ENCODE results near the gene SCGB1D2.
A peak's percentile ranks its signal among the peaks of the same experiment; 100 is the strongest.
"Not testable (repeated sequence)": the region's sequence is repeated elsewhere in the genome, so short reads cannot be mapped to it uniquely, and the experiment has no call there.

SCGB1D2 gene, protein sequence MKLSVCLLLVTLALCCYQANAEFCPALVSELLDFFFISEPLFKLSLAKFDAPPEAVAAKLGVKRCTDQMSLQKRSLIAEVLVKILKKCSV

DNA sequence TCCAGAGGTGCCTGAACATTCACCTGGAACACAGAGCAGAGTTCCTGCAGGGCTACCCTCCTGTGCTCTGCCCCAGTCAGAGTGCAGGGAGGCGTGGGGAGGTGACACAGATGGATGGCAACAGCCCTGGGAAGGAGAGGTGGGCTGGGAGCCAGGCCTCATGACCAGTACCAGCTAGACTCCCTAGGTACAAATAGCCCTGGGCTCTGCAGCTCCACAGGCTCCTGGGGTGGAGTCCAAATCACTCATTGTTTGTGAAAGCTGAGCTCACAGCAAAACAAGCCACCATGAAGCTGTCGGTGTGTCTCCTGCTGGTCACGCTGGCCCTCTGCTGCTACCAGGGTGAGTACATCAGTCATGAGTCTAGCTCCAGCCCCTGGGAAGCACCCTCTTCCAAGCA, at the start of gene SCGB1D2:
SCGB1D2 (plus strand) TSS at position 219 of the 400 bp plus-strand sequence; CDS start at position 288, 69 bp downstream.
- DNase-seq (ENCODE audit: low spot score), result peak; percentile 6

DNA sequence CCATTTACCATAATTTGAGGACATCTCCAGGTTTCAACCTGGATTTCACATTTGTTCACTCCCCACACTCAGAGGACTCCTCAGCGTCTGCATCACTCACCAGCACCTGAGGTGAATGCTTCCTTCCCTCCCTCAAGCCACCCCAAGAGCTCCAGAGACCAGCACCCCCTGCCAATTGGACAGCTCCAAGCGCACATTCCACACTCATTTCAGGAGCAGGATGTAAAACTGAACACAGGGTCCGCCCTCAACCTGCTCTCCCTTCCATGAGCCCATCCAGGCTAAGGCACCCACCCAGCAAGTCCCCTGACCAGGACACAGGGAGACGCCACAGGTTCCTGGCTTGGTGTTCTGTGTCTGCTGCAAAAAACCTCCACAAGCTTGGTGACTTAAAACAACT, 48.1 kb upstream of the SCGB1D2 start:
- no peak for DNase-seq (ENCODE audit: low spot score)

DNA sequence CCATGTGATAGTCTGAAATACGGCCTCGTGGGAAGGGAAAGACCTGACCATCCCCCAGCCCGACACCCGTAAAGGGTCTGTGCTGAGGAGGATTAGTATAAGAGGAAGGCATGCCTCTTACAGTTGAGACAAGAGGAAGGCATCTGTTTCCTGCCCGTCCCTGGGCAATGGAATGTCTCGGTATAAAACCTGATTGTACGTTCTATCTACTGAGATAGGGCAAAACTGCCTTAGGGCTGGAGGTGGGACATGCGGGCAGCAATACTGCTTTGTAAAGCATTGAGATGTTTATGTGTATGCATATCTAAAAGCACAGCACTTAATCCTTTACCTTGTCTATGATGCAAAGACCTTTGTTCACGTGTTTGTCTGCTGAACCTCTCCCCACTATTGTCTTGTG, 47.0 kb upstream of the SCGB1D2 start:
- not testable (repeated sequence) for DNase-seq (ENCODE audit: low spot score)

DNA sequence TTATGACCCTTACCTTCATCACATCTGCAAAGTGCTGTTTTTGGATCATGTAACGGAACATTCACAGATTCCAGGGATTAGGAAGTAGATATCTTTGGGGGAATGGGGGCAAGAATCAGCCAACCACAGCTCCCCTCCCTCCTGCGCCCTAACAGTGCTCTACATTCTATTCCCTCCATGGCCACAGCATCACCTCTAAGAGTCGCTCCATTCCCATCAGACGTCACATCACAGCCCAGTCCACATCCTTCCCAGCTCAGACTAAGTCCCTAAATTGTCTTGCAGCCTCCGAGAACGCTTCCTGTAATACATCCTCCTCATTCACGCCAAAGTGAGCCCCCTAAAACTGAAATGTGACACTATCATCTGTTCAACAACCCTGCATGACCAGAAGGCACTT, 46.1 kb upstream of the SCGB1D2 start:
- no peak for DNase-seq (ENCODE audit: low spot score)

DNA sequence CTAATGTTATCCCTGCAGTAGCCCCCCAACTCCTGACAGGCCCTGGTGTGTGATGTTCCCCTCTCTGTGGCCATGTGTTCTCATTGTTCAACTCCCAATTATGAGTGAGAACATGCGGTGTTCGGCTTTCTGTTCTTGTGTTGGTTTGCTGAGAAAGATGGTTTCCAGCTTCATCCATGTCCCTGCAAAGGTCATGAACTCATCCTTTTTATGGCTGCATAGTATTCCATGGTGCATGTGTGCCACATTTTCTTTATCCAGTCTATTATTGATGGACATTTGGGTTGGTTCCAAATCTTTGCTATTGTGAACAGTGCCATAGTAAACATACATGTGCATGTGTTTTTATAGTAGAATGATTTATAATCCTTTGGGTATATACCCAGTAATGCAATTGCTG, 44.6 kb upstream of the SCGB1D2 start:
- DNase-seq (ENCODE audit: low spot score), result not testable (repeated sequence)

DNA sequence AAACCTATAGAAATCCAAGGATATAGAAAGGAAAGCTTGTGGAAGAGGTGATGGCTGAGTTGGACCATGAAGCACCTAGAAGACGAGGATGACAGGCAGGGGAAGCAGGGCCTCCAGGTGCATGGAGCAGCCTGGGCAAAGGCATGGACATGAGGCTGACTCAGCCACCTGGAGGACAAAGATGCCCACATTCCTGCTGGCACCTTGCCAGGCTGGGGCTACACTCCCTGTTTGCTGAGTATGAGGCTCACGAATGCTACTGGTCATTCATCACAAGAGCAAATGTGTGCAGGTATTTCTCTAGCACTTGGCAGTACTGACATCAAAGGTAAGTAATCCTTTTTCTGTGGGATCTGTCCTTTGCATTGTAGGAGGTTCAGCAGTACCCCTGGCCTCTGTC, 40.7 kb upstream of the SCGB1D2 start:
- DNase-seq (ENCODE audit: low spot score), result no peak

DNA sequence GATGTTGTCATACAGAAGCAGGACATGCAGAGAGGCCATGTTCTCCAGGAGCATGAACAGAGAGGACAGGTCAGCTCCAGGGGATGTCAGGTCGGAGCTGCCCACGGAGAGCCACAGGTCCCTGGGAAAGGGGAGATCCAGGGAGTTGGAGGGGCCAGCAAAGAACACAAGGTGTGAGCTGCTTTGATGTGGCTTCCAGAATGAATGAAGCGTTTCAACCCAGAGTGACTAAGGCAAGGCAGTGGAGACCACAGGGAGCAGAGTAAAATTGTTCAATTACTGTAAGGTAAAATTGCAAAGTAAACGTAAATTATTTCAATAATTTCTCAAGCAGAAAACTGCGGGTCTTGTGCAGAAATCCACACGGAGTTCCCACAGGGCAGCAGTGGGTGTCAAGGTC, 39.1 kb upstream of the SCGB1D2 start:
- no peak for DNase-seq (ENCODE audit: low spot score)

DNA sequence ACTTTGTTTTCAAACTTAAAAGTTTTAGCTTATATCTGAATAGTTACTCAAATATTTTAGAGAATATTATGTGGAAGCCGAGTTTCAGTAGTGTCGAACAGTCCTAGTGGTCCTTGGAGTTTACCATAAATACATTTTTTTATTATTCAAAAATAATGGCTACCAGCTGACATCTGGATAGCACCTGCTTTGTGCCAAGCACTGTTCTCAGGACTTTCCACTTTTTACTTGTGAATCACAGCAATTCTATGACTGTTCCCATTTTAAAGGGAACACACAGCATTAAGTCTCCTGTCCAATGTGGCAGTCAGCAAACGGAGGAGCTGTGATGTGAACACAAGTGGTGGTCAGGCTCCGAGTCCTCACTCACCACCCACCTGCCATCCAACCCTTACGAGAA, 37.6 kb upstream of the SCGB1D2 start:
- no peak for DNase-seq (ENCODE audit: low spot score)

DNA sequence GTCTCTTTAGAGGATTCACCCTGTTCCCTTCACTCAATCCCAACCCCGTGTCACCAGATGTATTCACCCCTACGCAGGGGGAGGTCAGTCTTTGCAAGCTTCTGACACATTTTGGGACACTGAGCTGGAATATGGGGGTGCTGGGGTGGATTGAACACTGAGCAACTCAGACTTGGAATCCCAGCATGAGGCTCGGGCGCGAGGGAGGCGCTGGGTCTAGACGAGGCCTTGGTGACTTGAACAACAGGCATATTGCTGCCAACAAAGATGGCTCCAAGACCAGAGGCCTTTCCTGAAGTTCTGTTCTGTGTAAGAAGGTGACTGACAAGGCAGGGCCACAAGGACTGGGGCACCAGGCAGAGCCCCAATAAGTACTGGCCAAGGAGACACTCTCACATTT, 36.6 kb upstream of the SCGB1D2 start:
- DNase-seq (ENCODE audit: low spot score), result no peak

DNA sequence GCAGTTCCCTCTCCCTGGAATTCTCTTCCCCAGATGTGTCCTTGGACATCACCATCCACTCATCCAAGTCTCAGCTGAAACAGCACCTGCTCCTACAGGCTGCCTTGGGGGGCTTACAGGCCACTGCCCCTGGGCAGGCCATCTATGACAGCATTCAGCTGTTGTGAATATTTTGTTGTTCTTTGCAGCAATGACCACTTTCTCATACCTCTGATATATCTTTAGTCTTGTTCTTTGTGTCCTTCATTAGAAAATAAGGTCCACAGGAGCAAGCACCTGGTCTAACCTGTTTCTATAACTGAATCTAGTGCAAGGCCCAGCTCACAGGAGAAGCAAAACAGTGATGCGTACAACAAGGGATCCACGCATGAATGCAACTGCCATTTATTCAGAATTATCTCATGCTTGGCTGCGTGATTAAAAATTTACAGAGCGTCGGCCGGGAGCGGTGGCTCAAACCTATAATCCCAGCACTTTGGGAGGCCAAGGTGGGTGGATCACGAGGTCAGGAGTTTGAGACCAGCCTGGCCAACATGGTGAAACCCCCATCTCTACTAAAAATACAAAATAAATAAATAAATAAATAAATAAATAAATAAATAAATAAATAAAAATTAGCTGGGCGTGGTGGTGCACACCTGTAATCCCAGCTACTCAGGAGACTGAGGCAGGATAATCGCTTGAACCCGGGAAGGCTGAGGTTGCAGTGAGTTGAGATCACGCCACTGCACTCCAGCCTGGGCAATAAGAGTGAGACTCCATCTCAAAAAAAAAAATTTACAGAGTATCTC, 35.6 kb upstream of the SCGB1D2 start:
- DNase-seq (ENCODE audit: low spot score), result not testable (repeated sequence)

DNA sequence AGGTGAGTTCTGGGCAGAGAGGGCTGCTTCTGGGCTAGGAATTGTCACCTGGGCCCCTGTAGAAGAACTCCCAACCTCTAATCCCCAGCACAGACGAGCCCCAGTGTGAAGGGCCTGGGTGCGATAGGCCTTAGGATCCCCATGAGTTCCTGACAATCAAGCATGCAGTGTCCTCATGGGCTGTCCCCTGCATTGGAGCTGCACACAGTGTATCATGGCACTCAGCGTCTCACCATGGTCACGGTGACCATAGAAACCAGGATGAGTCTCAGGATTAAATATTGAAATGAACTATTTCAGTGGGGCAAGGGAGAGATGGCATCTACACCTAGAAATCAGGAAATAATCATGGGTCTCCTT, 33.3 kb upstream of the SCGB1D2 start:
- DNase-seq (ENCODE audit: low spot score), result no peak

DNA sequence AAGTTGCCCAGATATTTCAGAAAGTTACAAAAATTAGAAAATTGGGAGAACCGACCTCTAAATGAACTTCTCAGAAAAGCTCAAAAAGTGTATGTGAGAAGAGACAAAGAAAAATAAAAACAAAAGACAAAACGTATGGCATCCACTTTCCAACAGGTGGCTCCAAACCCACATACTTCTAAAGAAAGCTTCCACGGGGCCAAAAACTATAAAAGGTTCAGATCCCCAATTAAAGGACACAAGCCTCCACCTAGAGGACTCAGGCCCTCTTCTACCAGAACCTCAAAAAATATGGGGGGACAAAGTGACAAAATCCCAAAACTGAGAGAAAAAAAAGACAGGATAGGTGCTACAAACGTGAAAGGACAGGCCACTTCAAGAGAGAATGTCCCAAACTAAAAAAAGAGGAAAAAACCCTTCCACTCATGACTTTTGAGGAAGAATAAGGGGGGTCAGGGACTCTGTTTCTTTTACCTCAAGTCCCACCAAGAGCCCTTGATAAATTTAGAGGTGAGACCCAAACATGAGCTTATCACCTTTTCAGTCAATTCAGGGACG, 24.8 kb upstream of the SCGB1D2 start:
- DNase-seq (ENCODE audit: low spot score), result no peak

DNA sequence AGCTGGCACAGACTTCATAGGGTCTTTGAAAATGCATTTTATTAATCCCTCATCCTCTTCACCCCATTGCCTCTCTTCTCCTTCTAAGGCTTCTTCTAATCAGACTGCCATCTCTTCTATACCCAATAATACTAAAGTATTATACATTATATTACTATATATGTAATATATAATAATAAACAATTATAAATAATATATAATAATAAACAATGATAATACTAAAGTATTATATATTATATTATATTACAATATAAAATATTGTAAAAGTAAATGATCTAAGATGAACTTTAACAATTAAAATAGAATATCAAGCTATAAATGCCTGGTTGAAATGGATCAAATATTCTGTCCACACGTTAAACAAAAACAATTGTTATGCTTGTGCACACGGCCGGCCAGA, 20.5 kb upstream of the SCGB1D2 start:
- no peak for DNase-seq (ENCODE audit: low spot score)

DNA sequence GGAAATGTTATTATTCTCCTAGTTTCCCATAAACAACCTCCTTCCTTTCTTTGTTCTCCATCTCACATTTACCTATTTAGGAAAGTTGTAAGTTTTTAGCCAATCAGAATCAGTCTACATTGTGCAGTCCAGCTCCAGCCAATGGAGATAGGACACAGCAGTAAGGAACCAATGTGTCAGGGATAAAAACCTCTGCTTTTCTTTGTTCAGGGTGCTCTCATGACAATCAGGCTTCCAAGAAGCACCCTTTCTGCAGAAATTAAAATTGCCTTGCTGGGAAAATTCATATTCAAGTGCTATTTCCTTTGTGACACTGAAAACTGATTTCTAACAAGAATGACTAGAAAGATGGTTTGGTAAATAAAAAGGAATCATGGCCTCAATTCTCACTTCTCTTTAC, 18.9 kb upstream of the SCGB1D2 start:
- DNase-seq (ENCODE audit: low spot score), result no peak

DNA sequence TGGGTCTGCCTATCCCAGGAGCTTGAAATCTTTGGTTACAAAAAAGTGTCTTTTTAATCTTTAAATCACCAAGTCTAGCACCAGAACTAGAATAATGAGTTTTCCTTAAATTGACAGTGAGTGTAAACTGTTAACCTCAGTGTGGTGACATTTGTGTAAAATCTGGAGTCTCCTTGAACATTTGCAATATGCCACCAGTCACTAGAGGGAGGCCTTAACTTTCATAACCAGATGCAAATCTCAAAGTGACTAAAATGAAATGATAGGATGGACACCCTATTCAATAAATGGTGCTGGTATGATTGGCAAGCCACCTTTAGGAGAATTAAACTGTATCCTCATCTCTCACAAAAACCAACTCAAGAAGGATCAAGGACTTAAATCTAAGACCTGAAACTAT, 8.3 kb upstream of the SCGB1D2 start:
- DNase-seq (ENCODE audit: low spot score), result no peak

DNA sequence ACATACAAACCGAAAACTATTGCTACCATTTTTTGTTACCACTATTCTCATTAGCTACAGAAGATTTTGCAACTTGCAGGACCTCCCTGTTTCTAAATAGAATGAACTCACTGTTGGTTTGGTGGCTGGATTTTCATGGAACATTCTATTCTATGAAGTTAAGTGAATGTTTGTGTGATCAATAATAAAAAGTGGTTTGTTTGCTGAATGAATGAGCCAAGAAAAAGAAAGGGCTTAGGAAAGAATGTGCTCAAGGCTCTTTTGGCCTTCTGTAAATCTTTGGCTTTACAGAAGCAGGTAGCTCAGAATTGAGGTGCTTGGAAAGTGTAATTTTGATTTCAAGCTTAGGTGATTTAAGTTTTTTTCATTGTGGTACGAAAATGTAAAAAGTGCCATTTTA, 5.9 kb upstream of the SCGB1D2 start:
- no peak for DNase-seq (ENCODE audit: low spot score)

DNA sequence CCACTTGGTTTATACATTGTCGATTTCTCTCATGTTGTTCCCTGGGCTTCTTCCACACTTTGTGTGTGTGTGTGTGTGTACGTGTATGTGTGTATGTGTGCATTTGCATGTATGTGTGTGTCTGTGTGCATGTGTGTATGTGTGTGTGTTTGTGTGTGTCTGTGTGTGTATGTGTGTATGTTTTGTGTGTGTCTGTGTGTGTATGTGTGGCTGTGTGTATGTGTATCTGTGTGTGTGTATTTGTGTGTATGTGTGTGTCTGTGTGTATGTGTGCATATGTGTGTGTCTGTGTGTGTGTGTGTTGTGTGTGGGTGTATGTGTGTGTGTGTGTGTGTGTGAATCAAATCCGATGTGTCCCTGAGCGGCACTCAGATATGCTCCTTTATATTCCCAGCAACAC, 4.5 kb upstream of the SCGB1D2 start:
- no peak for DNase-seq (ENCODE audit: low spot score)

DNA sequence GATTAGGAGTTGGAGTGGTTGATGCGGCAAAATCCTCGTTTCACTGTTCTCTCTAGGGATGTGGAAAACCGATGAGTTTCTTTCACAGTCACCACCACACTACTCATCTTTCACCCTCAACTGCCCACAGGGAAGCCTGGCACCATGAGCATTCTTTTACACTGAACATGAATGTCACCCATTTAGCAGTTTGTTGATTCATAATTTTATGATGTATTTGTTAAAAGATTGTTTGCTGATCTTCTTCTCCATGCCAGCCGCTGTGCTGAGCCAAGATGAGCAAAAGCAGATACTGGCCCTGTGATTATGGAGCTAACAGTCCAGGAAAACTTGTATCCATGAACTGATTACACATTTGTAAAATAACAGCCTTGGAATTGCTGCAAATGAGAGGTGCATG, 3.9 kb upstream of the SCGB1D2 start:
- no peak for DNase-seq (ENCODE audit: low spot score)

DNA sequence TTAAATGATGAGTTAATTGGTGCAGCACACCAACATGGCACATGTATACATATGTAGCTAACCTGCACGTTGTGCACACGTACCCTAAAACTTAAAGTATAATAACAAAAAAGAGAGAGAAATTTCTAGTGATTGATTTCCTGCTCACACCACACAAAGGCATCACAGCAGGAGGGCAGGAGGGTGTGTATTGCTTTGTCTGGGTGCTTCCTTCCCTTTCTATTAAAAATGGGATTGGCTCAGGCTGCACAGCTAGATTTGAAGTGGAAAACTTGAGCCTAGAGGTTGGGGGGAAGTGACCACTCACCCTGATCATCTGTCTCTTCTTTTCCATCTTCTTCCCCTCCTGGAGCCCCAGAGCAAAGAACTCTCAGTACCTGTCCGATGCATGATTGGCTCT, 944 bp upstream of the SCGB1D2 start:
- no peak for DNase-seq (ENCODE audit: low spot score)

DNA sequence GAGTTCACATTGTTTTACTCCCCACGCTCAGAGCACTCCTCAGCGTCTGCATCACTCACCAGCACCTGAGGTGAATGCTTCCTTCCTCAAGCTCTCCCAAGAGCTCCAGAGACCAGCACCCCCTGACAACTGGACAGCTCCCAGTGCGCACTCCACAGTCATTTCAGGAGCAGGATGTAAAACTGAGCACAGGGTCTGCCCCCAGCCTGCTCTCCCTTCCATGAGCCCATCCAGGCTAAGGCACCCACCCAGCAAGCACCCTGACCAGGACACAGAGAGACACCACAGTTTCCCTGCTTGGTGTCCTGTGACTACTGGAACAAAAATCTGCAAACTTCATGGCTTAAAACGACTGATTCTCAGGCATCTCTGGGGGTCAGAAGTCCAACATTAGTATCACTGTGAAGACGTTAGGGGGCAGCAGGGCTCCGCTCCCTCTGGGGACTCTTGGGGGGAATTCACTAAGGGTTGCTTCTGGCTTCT, 3.3 kb downstream of the SCGB1D2 start:
- DNase-seq (ENCODE audit: low spot score), result no peak

DNA sequence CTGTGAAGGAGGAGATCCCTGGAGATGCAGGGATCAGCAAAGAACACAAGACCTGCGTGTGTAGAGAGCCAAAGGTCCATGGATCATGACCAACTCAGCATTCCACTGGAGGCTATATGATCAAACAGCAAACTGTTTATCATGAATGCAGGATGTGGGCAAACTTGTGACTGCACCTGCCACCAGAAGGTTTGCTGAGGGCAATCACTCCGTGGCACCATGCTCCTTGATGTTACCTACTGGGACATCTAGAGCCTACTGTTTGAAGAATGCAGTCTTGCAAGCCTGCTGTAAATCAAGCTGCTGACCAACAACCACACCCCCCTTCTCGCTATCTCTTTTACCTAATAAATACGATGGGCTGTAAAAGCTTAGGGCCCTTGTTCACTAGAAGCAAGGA, 9.7 kb downstream of the SCGB1D2 start:
- DNase-seq (ENCODE audit: low spot score), result no peak

DNA sequence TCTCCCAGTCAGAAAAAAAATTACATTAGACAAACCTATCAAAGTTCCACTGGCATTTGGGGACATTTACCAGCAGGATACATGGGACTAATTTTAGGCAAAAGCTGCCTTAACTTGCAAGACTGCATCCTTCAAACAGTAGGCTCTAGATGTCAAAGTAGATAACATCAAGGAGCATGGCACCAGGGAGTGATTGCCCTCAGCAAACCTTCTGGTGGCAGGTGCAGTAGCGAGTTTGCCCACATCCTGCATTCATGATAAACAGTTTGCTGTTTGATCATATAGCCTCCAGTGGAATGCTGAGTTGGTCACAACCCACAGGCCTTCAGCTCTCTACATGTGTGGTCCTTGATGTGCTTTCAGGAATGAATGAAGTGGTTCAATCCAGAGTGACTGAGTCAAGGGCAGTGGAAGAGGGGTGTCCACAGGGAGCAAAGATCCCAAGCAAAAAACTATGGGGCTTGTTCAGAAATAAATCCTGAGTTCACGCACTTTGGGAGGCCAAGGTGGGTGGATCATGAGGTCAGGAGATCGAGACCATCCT, 12.0 kb downstream of the SCGB1D2 start:
- no peak for DNase-seq (ENCODE audit: low spot score)

DNA sequence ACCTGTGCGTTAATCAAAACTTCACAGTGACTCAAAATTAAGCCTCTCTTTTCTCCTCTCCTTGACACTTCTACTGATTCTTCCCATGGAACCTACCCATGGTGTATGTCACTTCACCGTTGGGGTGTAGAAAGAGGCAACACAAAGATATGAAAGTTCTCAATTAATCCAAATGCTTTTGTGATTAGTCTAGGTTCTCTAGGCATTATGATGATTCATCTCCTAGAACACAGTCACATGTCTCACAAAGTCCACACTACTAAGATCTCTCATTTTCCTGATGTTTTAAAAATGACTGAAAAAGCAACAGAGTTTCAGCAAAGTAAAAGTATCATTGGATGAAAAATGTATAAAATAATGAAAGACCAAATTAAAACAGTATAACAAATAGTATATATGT, 14.2 kb downstream of the SCGB1D2 start:
- no peak for DNase-seq (ENCODE audit: low spot score)

All from pons (tissue), 1 donor.